Keratinocyte (primary cell): ENCODE results near the gene LRP3. TPM values are rescaled to one million over a fixed set of nuclear protein-coding genes. Genes with fewer than 3 reads are reported as not detected.

ENCODE experiments used
- DNase-seq: peaks from one replicate; pipeline ENCODE4 v3.0.0-alpha.2; 2011; ENCODE audit warnings: low read depth, missing footprints, low spot score
- FAIRE-seq: peaks from 2 replicates; lab custom pipeline; 2011; peaks lifted over from hg19 to GRCh38; lab: Jason Lieb, UNC
- H2AFZ ChIP-seq: 2 replicates; pipeline ENCODE4 v1.6.0; 2012; ENCODE audit warnings: low read length, control low read depth, inconsistent platforms; ENCODE audit not compliant: control insufficient read depth
- H3K27ac ChIP-seq: 2 replicates; pipeline ENCODE4 v1.5.1; 2011; ENCODE audit warnings: low read length; ENCODE audit not compliant: control insufficient read depth, insufficient read depth
- H3K27me3 ChIP-seq: 3 replicates; pipeline ENCODE4 v1.6.0; 2011; ENCODE audit warnings: low read length; ENCODE audit not compliant: control insufficient read depth, insufficient read depth; ENCODE audit errors: extremely low read depth
- H3K36me3 ChIP-seq, 2 experiments: 2 replicates in 1 of 2; 3 replicates in 1 of 2; pipeline ENCODE4 v1.5.1; 2011; ENCODE audit warnings: low read length in 2 of 2, mild to moderate bottlenecking in 1 of 2; ENCODE audit not compliant: control insufficient read depth in 2 of 2, insufficient read depth in 2 of 2; ENCODE audit errors: extremely low read depth in 1 of 2
- H3K4me1 ChIP-seq: 3 replicates; pipeline ENCODE4 v1.5.1; 2011; ENCODE audit warnings: low read length; ENCODE audit not compliant: control insufficient read depth, insufficient read depth; ENCODE audit errors: extremely low read depth
- H3K4me2 ChIP-seq: 3 replicates; pipeline ENCODE4 v1.6.0; 2011; ENCODE audit warnings: low read depth, low read length; ENCODE audit not compliant: control insufficient read depth, insufficient read depth; ENCODE audit errors: extremely low read depth
- H3K4me3 ChIP-seq, 3 experiments: fragments of 200-600 bp in 1 of 3; sonication (generic) in 1 of 3; 2 replicates in 2 of 3; 3 replicates in 1 of 3; pipeline ENCODE4 v1.5.1; 2011 to 2016; ENCODE audit warnings: low read length in 3 of 3, mild to moderate bottlenecking in 3 of 3, control low read depth in 2 of 3, inconsistent platforms in 1 of 3, low read depth in 1 of 3, mixed read lengths in 1 of 3, mixed run types in 1 of 3, moderate library complexity in 1 of 3; ENCODE audit not compliant: control insufficient read depth in 2 of 3, insufficient read depth in 2 of 3; ENCODE audit errors: extremely low read depth in 1 of 3
- H3K79me2 ChIP-seq: 2 replicates; pipeline ENCODE4 v1.6.0; 2012; ENCODE audit warnings: low read length; ENCODE audit not compliant: control insufficient read depth, insufficient read depth
- H3K9ac ChIP-seq: 3 replicates; pipeline ENCODE4 v1.6.0; 2011; ENCODE audit warnings: low read length; ENCODE audit not compliant: control insufficient read depth, insufficient read depth; ENCODE audit errors: extremely low read depth
- H3K9me1 ChIP-seq: 3 replicates; pipeline ENCODE4 v1.6.0; 2011; ENCODE audit warnings: low read length; ENCODE audit not compliant: control insufficient read depth, insufficient read depth; ENCODE audit errors: extremely low read depth
- H3K9me3 ChIP-seq: 2 replicates; pipeline ENCODE4 v1.5.1; 2012; ENCODE audit warnings: low read depth, low read length; ENCODE audit not compliant: control insufficient read depth
- H4K20me1 ChIP-seq: 3 replicates; pipeline ENCODE4 v1.6.0; 2011; ENCODE audit warnings: low read length; ENCODE audit not compliant: control insufficient read depth, insufficient read depth; ENCODE audit errors: extremely low read depth
- EZH2 ChIP-seq: IDR thresholded peaks from one replicate; pipeline ENCODE4 v1.6.1; 2012; ENCODE audit warnings: inconsistent platforms, mild to moderate bottlenecking, low read length, moderate library complexity
- dilution Hi-C: fragments of 300-500 bp; cut with MboI; formaldehyde crosslinking; loops from one replicate; pipeline ENCODE4 v1.7.0; 2020; ENCODE audit warnings: low sequenced_read_pairs; ENCODE audit not compliant: extremely low pct_ligation_motif_present
- polyA plus RNA-seq, 5 experiments: library from polyadenylated mRNA; depleted of rRNA in 3 of 5; stranded (reverse) in 3 of 5; stranded (forward) in 1 of 5; unstranded in 1 of 5; fragments of >200 nt; gene quantifications; 1 replicate in 1 of 5; 2 replicates in 3 of 5; 3 replicates in 1 of 5; pipeline versions ENCODE4 v1.2.1 to v1.2.3, GENCODE V29; 2011 to 2012; ENCODE audit warnings: missing spikeins in 2 of 5, low read depth in 1 of 5, low replicate concordance in 1 of 5
- TF ChIP-seq, protein P1 (sequence below), 3 experiments: IDR thresholded peaks in 1 of 3; conservative IDR thresholded peaks in 1 of 3; optimal IDR thresholded peaks in 1 of 3; 2 replicates in 2 of 3; 3 replicates in 1 of 3; pipeline versions ENCODE3 to v1.5.1; 2011; ENCODE audit warnings: low read length in 3 of 3, mild to moderate bottlenecking in 3 of 3, moderate library complexity in 2 of 3, control low read depth in 1 of 3, inconsistent platforms in 1 of 3; ENCODE audit not compliant: insufficient read depth in 2 of 3; ENCODE audit errors: extremely low read depth in 1 of 3

LRP3 gene
- polyA plus RNA-seq, 1 donor (not counting 4 experiments of a cell fraction or from before 2014, with no cell fraction given), result 5.0 TPM

DNA sequence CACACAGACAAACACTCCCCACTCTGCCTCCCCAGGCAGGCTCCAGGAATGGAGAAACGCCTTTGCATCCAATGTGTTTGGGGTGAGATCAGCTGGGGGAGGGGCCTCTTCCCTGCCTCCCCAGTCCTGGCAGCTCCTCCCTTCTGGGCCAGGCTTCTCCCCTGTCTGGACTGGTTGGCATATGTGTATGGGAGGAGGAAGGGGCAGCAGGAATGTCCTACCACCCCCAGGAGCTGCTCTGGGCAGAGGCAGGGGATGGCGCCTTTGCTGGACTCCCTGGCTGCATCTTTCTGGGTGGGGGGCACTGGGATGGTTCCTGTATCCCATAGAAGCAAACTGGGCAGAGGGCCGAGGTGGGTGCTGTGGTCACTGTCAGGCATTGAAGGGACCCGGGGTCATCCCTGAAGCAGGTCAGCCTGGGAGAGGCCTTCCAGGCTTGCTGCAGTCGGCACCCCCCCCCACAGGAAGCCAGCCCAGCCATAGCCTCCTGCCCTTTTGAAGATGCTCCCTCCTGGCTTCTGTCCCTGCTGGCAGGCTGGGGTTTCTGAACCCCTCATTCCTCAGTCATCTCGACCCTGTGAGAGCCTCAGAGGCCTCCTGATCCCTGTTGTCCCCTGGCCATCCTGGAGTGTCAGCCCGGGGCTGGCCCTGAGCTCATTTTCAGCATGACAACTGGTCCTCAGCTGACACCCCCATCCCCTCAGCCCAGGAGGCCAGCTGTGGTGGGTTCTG, 52.7 kb downstream of the LRP3 start:
- H4K20me1 ChIP-seq, result no peaks in the 10 kb centered on the region
- no peak overlapping the region for H2AFZ ChIP-seq
- H3K4me1 ChIP-seq, result no peaks in the 10 kb centered on the region
- DNase-seq (no peak), FAIRE-seq (no peak)
- peaks cover 2% of the 10 kb centered on the region for H3K9me3 ChIP-seq
- dilution Hi-C loops, result no loop called here
- TF ChIP-seq, protein P1, sequence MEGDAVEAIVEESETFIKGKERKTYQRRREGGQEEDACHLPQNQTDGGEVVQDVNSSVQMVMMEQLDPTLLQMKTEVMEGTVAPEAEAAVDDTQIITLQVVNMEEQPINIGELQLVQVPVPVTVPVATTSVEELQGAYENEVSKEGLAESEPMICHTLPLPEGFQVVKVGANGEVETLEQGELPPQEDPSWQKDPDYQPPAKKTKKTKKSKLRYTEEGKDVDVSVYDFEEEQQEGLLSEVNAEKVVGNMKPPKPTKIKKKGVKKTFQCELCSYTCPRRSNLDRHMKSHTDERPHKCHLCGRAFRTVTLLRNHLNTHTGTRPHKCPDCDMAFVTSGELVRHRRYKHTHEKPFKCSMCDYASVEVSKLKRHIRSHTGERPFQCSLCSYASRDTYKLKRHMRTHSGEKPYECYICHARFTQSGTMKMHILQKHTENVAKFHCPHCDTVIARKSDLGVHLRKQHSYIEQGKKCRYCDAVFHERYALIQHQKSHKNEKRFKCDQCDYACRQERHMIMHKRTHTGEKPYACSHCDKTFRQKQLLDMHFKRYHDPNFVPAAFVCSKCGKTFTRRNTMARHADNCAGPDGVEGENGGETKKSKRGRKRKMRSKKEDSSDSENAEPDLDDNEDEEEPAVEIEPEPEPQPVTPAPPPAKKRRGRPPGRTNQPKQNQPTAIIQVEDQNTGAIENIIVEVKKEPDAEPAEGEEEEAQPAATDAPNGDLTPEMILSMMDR (optimal IDR thresholded peaks at IDR 0.05 in 1 of 3, IDR thresholded peaks at IDR 0.05 in 1 of 3, conservative IDR thresholded peaks at IDR 0.05 in 1 of 3; ENCODE audit: extremely low read depth in 1 of 3, insufficient read depth in 2 of 3, low read length in 3 of 3), result no peak
- no peak for TF ChIP-seq EZH2
- H3K36me3 ChIP-seq, result no peaks in the 10 kb centered on the region
- no peaks in the 10 kb centered on the region for H3K79me2 ChIP-seq
- H3K9ac ChIP-seq, result no peak overlapping the region
- no peaks in the 10 kb centered on the region for H3K9me1 ChIP-seq
- H3K27ac ChIP-seq, result no peak overlapping the region
- H3K4me3 ChIP-seq, result no peak overlapping the region
- H3K4me2 ChIP-seq, result no peak overlapping the region
- H3K27me3 ChIP-seq, result peaks cover 3% of the 10 kb centered on the region

DNA sequence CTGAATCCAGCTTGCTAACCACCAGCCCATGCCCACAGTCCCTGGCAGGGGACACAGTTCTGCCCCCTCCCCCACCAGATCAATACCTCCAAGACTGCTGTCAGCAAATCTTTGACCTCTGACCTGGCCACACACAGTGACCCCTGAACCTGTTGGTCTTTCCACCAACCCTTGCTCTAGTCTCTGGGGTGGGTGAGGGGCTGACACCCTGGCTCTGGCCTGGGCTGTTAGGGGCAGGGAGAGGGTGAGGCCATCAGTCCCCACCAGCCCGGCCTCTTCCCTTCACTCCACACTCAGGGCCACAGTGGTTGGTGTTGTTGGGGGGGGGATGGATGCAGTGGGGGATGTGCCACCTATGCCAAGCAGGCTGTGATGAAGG, 53.3 kb downstream of the LRP3 start:
- no peaks in the 10 kb centered on the region for H3K79me2 ChIP-seq
- H3K9me3 ChIP-seq, result peaks cover 2% of the 10 kb centered on the region
- FAIRE-seq, result no peak
- no peak overlapping the region for H3K27ac ChIP-seq
- no peaks in the 10 kb centered on the region for H3K9me1 ChIP-seq
- dilution Hi-C loops, result no loop called here
- no peak overlapping the region for H3K9ac ChIP-seq
- TF ChIP-seq EZH2, result no peak
- TF ChIP-seq, protein P1 (optimal IDR thresholded peaks at IDR 0.05 in 1 of 3, IDR thresholded peaks at IDR 0.05 in 1 of 3, conservative IDR thresholded peaks at IDR 0.05 in 1 of 3; ENCODE audit: extremely low read depth in 1 of 3, insufficient read depth in 2 of 3, low read length in 3 of 3), result no peak
- no peak overlapping the region for H2AFZ ChIP-seq
- H3K4me1 ChIP-seq, result no peaks in the 10 kb centered on the region
- DNase-seq, result no peak
- H3K4me2 ChIP-seq, result no peak overlapping the region
- no peaks in the 10 kb centered on the region for H4K20me1 ChIP-seq
- H3K4me3 ChIP-seq, result no peak overlapping the region
- H3K27me3 ChIP-seq, result peaks cover 3% of the 10 kb centered on the region
- no peaks in the 10 kb centered on the region for H3K36me3 ChIP-seq
